T47D (cell line): ENCODE results near the gene STX3.
"Not testable (repeated sequence)": the region's sequence is repeated elsewhere in the genome, so short reads cannot be mapped to it uniquely, and the experiment has no call there.

Source experiments
- DNase-seq, 2 experiments: peaks; one replicate each; pipeline versions ENCODE4 v3.0.0 to v3.0.0-alpha.2; 2011 to 2012; ENCODE audit warnings: low read depth in 1 of 2, low spot score in 1 of 2
- JUND ChIP-seq: IDR thresholded peaks from 2 replicates; pipeline ENCODE4 v1.6.1; 2012; ENCODE audit warnings: low read depth
- in situ Hi-C: cut with HindIII; loops from 2 replicates; pipeline ENCODE4 v1.10.0; 2016; ENCODE audit warnings: low sequenced_read_pairs, low pct_unique_long_range_greater_than_20kb

The STX3 gene

DNA sequence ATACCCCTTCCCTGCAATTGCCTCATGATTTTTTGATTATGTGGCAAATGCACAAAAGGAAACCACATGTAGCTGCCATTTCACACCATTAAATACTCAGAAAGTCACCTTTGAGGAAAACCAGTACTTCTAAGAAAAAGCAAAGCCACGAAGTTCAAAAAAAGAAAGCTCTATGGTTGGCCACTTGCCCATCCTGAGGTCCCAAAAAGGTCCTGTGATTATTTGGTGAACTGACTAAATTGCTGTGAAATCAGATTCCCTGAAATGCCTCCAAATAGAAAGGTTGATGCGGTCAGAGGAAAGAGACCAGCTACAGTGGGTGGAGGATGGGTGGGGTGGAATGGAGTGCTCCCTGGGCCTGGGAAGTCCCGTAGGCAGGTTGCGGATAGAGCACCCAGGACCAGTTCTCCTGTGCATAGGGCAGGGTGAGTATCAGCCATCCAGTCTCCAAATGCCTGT is 28.5 kb downstream of the STX3 start:
- TF ChIP-seq JUND = no peak
- DNase-seq = no peak
- in situ Hi-C loops = no loop called here

DNA sequence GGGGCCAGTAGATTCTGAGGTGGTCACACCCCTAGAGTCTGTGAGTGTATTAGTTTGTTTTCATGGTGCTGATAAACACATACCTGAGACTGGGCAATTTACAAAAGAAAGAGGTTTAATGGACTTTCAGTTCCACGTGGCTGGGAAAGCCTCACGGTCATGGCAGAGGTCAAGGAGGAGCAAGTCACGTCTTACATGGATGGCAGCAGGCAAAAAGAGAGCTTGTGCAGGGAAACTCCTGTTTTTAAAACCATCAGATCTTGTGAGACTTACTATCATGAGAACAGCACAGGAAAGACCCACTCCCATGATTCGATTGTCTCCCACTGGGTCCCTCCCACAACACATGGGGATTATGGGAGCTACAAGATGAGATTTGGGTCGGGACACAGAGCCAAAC is 29.3 kb downstream of the STX3 start:
- in situ Hi-C loops, DNase-seq: not testable (repeated sequence)

DNA sequence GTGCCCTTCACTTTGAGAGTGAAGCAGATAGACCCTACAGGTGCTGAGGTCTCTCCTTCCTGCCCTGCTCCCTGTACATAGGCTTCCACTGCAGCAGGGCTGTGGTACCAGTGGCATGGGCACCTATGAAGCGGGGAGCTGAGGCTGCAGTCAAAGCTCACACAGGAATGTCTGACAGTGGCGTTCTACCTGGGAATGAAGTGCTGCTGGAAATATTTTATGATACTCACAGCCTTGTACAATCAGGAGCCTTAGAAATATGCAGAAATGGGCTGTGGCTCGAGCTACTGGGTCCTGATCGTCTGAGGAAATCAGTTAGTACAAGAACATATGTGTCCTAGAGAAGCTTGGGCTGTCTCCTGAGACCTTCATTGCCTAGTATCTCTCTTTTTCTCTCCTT is 30.6 kb downstream of the STX3 start:
- in situ Hi-C loops = no loop called here
- TF ChIP-seq JUND = no peak
- DNase-seq = no peak

DNA sequence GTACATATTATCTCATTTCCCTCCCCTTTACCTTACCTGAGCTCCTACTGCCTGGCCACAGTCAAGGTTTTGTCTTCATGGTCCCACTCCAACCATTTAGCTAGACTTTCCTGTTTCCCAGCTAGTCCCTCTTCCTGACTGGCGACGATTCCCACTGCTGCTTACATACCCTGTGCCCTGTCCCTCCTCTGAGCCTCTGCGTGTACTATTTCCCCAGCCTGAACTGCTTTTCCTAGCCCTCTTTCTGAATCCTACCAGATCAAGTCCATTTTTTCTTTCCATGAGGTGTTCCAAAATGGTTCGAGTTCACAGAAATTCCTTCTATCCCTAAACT is 32.0 kb downstream of the STX3 start:
- DNase-seq = peak in 1 of 2 experiments; percentile 24
- TF ChIP-seq JUND = no peak
- in situ Hi-C loops = no loop called here

DNA sequence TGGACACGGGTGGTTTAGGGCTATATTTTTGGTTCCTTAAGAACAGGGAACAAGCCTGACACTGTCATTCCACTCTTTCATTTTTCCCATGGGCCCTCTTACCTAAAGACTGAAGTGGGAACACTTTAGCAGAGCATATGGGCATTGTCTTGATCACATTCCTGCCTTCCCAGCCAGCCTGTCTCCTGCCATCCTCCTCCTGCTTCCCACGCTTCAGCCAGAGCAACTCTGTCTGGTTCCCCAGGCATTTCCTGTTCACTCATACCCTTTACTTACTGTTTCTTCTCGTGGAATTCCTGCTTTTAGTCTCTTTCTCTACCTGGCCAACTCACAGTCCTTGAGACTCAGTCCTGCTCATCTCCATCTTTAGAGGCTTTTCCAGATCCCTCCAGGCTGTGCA is 32.6 kb downstream of the STX3 start:
- no peak for DNase-seq
- in situ Hi-C loops = no loop called here
- no peak for TF ChIP-seq JUND

DNA sequence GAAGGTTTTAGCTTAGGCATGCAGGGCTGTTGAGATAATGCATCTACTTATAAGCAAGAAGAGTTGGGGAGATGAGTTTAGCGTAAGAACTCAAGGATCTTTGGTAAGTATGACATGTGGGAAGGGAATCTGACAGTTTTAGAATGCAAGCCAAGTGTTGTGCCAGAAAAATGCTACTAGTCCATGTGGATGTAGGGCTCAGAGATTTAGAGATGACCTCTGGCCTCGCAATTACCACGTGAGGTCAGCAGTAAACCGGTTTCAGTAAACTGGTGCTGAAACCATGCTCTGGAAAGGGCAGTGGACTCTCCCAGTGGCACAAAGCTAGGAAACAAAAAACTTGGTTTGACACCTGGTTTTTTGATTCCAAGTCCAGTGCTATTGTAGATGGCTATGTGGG is 36.5 kb downstream of the STX3 start:
- in situ Hi-C loops = no loop called here
- TF ChIP-seq JUND = no peak
- peak in 1 of 2 experiments; percentile 31 for DNase-seq

DNA sequence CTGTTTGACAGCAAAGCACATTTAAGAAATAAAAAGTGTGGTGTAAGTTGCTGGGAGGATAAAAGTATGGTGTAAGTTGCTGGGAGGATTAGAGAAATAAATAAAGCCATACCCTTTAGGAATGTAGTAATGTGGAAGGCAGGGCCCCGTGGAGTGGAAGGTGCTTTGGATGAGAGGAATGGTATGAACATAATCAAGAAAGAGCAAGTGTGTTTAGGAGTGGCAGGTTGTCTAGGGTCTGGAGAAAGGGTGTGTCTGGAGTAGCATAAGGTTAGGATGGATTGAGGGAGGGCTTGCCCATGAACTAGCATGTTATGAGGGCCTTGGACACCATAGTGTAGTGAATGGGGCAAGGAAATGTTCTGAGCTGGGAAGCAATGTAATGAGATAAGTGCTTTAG is 37.3 kb downstream of the STX3 start:
- TF ChIP-seq JUND = no peak
- no peak for DNase-seq
- in situ Hi-C loops = no loop called here

DNA sequence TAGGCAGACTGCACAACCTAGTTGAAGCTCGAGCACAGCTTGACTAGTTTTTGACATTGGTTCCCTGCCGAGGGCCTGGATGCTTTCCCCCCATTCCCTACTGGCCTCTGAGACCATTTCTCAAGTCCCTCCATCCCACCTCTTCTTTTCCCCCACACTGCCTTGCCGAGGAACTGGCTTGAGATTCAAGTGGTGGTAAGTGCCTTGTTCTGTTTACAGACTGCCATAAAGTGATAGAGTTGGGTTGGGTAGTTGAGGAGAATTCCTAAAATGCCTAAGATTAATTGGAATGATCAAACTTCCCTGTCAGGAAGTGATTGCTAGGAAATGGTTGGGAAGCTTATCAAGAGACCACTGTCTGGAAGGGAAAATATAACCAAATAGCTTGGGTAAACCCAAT is 39.2 kb downstream of the STX3 start:
- TF ChIP-seq JUND = no peak
- no peak for DNase-seq
- in situ Hi-C loops = no loop called here

DNA sequence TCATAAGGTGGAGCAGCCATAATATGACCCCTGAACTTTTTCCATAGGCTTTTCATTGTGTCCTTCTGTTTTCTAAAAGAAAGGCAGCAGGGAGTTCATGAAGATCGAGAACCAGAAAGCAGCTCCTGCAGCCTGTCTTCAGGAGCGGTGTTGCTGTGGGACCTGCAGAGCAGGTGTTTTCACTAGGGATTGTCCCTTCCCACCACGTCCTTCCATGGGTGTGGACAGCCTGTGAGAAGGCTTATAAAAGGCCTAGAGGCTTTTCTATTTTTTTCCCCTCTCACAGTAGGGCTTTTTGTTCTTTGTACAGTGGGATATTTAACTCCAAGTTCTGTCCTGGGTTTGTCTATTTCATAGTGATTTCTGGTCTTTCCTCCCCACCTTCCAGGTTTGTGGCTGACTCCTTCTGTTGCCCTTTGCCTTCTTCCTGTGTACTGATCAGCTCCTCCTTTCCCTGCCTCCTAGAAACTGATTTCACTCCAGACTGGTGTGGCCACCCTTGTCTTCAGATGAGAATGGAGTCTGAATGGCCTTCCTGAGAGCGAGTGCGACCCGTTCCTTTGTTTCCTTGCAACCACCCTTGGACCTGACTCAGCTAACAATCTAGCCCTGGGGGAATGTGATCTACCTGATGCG is 45.3 kb downstream of the STX3 start:
- in situ Hi-C loops = no loop called here
- no peak for TF ChIP-seq JUND
- DNase-seq = no peak

DNA sequence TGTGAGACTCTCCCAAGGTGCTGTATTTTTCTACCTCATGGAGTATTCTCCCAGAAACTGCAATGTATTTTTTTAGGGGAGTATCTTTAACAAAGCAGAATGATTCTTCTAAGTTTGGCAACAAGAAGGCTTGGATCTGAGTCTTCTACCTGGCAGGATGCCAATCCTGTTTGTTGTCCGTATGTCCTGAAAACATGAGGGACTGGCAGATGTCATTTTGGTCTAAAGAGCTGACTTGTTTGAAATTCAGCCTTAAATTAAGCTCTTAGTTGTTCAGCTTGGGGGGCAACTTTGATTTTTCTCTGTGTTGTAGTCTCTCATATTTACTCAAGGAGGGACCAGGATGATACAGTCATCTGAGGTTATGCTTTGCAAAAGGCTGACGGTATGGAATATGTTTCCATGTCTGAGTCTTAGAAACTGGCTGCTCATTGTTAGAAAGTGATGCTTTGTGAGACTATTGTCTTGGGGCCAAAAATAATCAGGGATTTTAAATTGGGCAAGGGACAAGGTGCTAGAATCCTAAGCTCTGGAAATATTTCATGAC is 46.1 kb downstream of the STX3 start:
- DNase-seq = no peak
- in situ Hi-C loops = no loop called here
- TF ChIP-seq JUND = no peak

DNA sequence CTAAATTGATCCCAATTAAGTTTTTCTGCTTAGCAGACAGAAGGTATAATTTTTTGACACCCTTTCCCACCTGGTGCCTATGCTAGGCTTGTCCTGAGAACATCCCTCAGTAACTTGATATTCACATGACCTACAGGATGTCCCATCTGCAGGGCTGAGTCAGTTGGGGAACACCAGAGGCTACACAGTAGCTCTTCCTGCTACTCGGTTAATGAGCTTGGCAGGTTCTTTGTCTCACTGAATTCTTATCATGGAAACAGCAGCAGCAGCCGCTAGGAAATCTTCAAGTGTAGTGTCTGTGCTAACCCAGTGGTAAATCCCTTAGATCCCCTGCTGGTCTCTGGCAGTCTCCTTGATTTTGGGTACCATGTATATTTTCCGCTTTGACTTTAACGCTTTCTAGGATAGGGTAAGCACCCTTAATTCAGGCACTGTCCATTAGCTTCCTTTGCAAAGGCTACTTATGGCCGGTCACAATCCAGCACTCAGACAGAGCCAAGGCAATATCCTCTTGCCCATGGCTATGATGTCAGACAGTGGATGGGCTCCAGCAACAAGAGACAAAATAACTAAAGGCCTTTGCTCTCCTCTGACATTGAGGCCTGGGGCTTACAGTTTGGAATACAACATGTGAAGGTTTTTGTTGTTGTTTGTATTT is 46.9 kb downstream of the STX3 start:
- no peak for DNase-seq
- in situ Hi-C loops = no loop called here
- no peak for TF ChIP-seq JUND

DNA sequence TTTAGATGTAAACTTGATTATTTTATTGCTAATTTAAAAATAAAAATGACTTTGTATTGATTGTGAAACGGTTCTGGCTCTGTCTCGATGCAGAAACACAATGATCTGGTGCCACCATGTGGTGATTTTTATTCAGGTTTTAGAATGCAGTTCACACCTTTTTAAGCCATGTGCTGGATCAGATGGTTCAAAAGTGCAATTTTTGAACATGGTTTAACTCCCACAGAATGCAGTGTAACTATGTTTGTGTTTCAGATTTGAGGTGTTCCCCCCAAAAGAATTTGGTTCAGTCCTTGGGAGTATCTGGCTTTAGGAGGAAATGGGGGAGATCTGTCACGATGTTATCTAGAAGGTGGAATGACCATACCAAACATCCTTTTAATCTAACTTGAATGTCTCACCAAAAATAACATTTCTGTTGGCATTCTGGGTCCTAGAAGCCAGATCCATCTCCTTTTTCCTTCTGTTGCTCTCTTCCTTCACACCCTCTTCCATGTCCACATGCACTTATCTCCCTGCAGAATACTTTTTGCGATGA is 47.5 kb downstream of the STX3 start:
- TF ChIP-seq JUND = no peak
- in situ Hi-C loops = no loop called here
- DNase-seq = peak; percentile 23 to 79

DNA sequence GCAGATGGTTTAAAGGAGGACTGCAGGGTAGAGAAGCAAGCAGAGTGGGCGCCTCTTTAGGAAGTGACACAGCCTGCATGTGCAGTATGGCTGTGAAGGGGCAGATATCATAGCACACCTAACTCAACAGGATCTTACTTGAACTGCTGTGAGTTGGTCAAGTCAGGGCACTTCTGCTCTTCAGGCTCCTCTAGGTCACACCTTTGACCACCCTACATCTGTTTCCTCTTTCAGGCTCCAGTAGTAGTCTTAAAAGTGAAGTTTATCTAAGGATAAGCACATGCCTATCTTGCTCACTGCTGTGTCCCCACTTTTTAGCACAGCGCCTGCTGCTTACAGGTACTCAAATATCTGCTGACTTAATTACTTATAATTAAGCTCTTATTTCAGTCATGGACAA is 48.9 kb downstream of the STX3 start:
- in situ Hi-C loops = no loop called here
- DNase-seq = no peak
- TF ChIP-seq JUND = no peak
